NCI-H345 treated with DMSO at 0.1 percent for 48 hours (cell line): ENCODE measurements around the gene FAM170B.

Source experiments
- DNase-seq: peaks from one replicate; lab custom pipeline; 2025; ENCODE audit not compliant: unreplicated experiment; lab: John Stamatoyannopoulos, UW

Gene FAM170B

DNA sequence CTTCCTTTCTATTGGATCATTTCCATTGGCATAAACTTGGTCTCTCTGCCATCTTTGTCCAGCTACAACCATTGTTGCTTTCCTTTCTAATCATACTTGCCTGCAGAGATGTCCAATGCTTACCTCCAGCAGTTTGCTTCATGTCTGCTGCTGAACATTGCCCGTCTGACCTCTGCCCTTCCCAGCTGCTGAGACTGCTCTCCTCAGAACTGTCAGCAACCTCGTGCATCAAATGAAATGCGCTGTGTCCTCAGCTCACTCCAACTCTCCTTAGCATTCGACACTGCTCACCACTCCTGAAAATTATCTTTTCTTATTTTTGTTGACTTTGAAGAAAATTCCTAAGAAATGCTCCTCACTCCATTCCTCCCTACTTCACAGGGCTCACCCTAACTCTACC, 5.0 kb downstream of the FAM170B start:
- DNase-seq, result no peak

DNA sequence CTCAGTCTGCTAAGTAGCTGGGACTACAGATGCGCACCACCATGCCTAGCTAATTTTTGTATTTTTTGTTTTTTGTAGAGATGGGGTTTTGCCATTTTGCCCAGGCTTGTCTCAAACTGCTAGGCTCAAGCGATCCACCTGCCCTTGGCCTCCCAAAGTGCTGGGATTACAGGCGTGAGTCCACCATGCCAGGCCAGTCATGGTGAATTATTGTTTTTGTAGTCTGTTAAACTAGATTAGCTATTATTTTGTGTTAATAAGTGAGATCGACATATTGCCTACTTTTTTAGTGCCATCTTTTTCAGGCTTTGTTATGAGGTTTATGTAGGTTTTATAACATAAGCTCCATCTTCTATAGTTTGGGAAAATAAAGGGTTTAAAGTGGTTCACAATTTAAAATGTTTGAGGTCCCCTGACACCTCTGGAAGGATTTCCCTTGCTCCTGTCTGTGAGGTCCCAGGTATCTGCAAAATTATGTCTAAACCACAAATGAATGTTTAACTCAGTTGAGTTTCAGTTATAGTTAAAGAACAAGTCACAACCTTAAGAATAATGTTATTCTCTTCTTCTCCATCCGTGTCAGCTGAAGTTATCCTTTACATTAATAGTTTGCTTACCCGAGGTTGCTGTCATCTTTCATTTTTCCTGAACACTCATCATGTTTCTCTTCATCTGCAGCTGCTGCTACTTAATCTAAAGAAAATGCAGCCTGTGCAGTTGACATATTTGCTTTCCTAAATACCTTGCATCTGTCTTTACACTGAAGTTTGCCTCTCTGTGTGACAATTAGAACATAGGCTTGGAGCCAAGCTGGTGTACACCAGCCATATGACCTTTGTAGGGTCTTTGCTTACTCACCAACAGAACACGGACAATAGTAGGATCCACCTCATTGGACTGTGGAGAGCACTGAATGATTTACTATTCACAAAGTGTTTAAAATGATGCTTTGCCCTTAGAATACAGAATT, 9.6 kb downstream of the FAM170B start:
- DNase-seq, result peak; percentile 46

DNA sequence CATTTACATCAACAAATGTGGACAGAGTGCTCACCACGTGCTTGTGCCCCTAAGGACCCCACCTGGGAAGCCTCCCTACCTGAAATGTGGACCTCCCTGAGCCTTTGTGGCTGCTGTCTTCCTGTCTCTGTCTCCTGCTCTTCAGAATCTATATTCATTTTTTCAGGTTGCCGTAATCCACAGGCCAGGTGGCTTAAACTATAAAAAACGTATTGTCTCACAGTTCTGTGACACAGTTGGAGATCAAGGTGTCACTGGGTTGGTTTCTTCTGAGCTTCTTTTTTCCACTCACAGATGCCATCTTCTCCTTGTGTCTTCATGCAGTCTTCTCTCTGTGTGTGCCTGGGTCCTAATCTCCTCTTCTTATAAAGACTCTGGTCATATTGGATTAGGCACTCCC, 12.9 kb downstream of the FAM170B start:
- DNase-seq, result no peak

DNA sequence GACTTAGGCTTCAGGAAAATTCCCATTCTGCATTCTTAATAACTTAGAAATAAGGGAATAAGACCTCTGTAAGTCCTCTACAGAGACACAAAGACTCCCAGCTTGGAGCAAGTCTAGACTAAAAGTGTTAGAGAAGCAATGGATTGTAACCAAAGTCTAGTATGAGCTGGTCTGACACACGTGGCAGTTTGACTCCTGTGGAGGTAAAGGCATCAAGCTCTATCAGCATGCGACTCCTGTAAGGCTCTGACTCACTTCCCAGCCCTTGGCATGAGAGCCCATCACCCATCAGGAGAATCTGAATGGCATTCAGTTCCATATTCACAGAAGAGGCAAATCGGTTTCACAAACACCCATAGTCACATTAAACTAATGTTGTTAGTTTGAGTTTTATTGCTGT, 14.1 kb downstream of the FAM170B start:
- no peak for DNase-seq

DNA sequence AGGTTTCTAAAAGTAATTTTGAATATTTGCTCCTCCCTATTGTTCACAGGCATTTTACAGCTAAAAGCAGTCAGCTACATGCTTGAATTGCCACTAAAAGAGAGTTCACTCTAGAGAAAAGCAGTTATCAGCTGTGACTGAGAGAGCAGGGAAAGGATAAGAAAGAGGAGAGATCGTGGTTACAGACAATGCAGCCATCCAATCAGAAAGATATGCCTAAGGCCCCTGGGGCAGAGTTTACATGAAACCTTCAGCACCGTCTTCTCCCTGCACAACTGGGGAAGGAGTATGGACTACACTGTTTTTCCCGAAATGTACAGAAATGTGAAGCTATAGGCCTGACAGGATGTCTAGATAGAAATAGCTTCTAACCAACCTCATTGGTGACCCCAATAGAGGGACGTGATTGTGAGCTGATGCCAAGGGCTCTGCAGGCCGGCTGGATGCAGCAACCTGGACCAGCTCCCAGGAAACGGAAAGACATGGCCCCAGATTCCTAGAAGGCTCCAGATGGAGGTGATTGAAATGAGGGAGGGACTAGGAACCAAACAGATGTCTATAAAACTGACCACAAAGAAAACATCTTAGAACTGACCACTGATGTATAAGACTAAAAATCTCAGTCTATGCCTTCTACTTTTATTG, 15.3 kb downstream of the FAM170B start:
- DNase-seq, result no peak

DNA sequence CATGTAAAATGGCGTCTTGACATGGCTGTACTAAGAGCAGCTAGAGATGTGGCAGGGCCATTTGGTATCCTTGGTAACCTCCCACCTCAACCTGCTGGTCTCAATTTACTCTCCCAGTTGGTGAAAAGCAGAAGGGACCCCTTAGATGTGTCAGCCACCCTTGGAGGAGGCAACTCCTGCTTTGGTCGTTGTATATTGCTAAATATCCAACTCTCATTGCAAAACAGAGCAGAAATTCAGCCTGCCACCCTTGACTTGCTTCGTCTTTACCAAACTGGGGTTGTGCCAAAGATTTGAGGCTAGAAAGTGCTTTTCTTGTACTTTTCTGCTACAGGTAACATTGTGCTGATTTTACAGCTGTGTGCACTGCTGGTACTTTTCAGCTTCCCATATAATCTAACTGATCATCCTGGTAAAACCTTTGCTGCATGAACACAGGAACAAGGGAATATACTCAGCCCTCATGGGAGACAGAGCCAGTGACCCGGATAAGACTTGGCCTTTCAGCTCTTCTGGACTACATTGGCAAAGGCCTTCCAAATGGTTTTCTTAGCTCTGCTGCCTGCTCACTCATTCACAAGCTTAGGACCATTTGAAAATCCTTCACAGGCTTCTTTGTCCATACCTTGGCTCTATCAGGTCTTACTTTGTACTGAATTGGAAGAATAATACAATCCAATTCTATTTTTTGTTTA, 16.3 kb downstream of the FAM170B start:
- no peak for DNase-seq

DNA sequence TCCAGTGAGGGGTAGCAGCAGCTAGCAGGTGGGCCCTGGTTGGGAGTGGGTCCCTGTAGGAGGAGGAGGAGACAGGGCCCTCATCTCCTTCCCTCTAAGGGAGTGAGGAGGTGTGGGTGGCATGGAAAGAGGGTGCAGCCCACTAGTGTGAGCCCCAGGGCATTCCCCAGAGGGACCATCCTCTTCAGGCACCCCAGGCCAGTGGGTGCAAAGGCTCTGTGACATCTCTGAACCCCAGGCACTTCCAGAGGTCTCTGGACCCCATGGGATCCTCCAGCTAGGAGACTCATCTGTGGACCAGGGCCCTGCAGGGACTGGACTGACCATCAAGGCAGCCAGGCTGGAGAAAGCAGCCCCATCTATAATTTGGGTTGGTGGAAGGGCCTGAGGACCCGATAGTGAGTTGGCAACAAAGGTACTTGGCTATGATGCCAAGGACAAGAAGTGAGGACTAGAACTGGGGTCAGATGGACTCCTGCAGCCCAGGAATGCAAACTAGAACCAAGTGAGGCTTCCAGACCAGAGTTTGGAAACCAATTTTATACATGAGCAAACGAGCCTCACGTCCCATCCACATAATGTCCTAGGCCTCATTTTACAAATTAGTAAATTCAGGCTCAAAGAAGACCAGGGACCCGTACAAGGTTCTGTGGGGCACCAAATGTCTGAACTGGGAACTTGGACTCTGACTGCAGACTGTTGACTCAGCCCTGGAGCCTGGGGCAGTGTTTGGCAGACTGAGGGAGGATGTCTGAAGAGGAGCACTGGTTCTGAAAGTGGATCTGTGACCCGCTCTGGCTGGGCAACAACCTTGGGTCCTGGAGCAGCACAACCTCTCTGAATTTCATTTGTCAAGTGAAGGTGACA, 17.1 kb downstream of the FAM170B start:
- DNase-seq, result no peak

DNA sequence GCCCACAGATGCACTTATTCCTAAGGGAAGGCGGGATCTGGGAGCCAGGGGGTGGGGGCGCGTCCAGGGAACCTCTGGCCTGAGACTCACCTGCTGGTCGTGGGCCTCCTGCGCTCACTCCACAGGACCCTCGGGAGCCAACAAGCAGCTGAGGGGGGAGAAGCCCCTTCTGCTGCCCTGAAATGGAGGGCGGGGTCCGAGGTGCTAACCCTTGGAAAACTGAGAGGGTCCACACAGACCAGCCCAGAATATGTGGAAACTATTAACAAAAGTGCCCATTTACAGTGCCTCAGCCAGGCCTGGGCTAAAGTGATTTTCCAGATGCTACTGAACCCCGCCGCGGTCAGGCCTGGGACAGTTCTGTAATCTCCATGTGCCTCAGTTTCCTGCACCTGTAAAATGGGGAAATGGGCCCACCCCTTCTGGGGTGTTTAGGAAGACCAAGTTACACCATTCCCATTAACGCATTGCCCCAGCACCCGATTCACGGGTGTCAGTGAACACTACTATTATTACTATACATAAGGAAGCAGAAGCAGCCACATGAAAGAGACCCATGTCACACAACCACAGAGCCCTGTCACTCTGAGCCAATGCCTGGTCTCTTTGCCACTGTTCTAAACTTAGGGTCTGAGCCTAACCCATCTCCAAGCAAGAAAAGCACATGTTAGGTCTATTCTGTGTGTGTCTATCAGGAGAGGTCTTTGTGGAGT, 17.9 kb downstream of the FAM170B start:
- DNase-seq, result no peak

DNA sequence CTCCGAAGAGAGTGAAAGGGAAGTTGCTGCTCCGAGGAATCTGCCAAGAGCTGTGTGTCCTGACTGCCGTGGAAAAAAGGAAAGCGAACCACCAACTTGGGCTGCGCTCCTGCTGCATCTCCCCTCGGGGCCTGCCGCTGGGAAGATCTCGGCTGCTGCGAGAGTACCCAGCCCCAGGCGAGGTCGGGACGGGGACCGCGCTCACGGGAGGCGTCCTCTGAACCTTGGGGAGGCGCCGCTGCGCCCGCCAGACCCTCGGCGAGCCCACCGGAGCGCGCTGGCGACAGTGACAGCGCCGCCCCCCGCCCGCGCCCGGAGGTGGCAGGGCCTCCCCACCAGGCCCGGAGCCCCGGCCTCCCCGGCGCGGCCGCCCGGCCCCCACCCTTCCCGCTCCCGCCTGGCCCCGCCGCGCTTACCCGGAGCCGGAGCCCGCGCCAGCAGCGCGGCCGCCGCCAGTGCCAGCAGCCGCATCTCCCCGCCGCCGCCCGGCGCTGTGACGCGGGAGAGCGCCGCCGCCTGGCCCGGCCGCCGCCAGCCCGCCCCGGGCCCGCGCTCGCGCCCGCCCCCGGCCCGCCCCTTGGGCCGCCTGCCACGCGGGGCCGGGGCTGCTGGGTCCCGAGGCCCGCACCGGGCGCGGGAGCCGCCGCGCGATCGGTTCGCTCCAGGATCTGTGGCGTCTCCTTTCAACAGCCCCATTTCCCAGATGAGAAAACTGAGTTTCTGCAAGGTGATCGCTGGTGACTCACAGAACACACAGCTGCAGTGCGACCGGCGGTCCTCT, 18.6 kb downstream of the FAM170B start, which contains the start of gene VSTM4:
Gene VSTM4, minus strand, starts transcription at position 508 of the 781 bp plus-strand sequence. Its CDS starts 37 bp downstream, at position 471.
- no peak for DNase-seq

DNA sequence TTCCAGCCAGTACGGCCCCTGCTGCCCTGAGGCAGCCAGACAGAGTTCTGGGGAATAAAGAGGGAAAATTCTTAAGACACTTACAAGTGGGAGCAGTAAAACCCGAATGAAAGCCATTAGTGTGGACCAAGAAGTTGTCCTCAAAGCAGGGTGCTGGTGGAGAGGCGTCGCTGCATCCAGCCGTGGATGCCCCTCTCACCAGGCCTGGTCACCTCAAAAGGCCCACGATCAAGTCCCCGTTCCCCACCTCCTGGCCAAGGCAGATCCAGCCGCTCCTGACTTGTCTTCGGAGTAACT, 19.2 kb downstream of the FAM170B start:
- no peak for DNase-seq

DNA sequence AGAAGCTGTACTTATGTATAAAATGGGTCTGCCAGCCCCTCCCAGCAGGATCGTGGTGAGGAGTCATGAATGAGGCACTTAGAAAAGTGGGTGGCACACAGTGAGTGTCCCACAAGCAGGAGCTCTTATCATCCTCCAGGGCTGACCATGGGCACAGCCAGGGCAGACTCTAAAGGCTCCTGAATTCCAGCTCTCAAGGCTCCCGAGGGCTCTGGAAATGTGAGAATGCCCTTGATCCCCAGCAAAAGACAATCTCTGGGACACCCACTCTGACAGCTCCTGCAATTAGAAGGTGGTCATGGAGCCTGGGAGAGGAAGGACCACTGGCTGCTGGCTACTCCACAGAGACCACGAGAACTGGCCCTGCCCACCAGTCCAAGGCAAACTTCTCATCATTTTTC, 20.1 kb downstream of the FAM170B start:
- DNase-seq, result no peak

DNA sequence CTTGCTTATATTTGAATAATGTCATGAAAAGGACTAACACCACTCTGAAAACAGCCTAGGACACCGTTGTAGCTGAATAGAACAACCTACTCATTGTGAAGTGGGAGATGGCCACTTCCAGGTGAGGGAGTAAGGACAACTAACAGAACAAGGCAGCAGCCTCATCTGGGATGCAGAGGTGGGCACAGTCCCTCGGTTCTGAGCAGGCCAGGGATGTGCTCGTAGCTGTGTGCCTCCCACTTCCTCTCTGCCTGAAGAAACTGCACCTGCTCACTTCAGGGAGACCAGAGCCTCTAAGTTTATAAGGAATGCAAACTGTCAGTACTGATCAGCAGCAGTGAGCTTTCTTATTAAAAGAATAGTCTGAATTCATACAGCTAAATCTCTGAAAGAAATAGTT, 21.0 kb downstream of the FAM170B start:
- no peak for DNase-seq

DNA sequence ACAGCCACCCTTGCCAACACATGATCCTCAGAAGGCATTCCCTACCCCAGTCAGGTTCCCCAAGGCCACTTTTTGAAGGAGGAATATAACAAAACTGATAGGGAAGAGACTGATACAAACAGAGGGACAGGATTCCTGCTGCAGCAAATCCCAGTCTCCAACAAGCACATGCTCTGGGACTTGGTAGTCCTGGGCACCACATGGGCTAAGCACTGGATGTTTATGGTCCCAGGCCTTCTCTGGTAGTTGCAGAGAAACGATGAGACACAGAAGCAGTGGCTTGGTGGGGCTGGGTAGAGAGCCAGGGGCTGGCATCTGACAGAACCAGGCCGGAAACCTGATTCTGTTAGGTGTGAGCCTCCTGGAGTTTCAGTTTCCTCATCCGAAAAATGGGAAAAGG, 21.7 kb downstream of the FAM170B start:
- no peak for DNase-seq

DNA sequence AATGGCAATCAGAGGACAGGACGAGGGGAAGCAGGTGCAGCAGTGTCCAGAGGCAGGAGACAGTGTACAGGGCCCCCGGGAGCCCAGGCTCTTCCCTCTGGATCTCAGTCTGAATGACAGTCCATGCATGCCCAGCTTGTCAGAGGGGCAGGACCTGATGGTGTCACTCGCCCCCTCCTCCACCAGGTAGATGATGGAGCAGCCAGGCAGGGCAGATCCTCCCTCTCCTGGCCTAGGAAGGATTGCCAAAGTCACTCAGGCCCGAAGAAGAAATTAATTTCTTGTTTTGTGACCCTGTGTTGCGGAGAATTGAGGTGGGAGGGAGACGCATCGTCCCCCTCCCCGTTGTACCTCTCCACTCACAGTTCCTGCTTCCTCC, 22.5 kb downstream of the FAM170B start:
- no peak for DNase-seq

DNA sequence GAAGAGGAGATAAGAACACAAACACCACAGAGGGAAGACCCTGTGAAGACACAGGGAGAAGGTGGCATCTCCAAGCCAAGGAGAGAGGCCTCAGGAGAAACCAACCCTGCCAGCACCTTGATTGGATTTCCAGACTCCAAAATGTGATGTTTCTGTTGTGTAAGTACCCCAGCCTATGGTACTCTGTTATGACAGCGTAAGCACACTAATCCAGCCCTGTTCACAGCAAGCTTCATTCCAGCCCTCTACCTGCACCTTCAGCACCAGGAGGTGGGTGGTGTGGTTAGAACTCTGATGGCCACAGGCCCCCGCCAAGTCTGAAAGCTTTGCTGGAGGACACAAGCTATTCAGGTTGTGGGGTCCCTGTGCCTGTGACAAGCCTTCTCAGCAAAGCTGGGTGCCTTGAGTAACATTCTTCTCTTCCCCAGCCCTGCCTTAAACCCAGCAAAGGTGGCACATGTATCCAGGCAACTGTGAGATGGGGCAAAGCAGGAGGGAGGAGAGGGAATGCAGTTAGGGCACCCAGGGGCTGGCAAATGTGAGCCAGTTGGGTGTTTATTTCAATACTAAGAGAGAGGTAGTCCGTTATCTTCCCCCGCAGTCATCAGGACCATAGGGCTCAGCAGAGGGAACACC, 23.0 kb downstream of the FAM170B start:
- no peak for DNase-seq

DNA sequence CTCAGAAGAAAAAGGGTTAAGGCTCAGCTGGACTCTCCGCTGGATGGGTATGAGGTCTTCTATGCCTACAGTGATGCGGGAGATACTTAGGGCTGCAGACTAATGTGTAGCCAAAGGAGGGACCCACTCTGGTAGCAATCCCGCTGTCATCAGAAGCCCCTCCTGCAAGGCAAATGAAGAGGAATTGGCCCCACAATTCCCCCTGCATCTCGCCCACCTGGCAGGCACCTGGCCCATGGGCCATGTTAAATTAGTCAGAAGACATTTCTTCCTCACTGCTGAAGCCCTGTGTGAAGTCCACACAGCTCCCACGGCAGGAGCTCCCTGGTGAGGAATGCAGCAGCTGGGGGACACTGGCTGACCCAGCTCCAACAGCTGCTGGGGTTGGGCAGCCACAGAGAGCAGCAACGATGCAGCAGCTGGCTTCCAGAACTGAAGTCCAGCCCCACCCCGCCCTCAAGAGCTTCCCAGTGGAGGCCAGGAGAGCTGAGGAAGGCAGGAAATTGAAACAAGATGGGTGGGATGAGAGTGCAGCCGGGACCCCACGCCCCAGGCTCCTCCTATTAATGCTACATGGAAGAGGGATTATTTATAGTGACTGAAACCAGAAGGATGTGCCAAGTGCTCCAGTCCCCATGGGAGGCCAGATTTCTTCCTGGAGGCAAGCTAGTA, 24.0 kb downstream of the FAM170B start:
- DNase-seq, result no peak

DNA sequence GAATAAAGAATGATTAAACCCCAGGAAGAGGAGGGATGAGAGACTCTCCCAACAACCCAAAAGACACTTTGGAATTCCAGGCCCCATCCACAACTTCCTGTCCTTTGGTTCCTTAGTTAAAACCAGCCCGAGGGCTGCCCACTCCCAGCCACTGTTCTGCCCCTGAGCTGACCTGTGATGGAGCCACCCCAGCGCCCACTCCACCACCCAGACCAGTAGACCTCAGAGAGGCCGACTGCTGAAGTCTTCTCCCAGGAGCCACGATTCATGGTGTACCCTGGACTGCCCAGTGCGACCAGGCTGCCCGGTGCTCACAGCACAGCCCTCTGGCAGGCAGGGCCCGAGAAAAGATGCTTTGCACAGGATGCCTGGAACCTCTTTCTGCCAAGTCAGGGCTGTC, 25.2 kb downstream of the FAM170B start:
- no peak for DNase-seq

DNA sequence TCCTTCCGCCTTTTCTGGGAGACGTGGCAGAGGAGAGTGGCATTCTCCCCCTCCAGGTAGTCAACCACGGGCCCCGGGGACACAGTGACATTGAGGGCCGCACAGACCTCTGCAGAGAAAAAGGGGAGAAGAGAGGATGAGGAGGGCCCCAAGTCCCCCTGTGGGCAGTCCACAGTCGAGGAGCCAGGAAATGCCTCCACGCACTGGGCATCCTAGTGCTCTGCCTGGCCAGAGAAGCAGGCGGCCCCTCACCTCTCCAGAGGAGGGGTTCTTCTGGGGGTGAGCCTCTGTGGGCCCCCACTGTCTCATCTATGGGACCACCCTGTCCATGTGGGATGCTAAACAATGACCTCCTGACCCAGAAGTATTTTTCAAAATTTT, 25.9 kb downstream of the FAM170B start:
- DNase-seq, result no peak
